ENCODE measurements around the gene PGA3.
A peak's percentile ranks its signal among the peaks of the same experiment; 100 is the strongest.
"Not testable (repeated sequence)": the region's sequence is repeated elsewhere in the genome, so short reads cannot be mapped to it uniquely, and the experiment has no call there.

PGA3 gene

GRCh38 chr11:61202950-61203746 lies at the start of gene PGA3:
PGA3 (plus strand) TSS chr11:61203515; CDS start chr11:61203565, 50 bp downstream.
- DNase-seq: not testable (repeated sequence)

- no peak for DNase-seq
Measured at GRCh38 chr11:61153593-61154095, 49.7 kb upstream of the PGA3 start.

- DNase-seq: no peak
Measured at GRCh38 chr11:61154528-61154927, 48.8 kb upstream of the PGA3 start.

- DNase-seq: no peak
Measured at GRCh38 chr11:61155312-61155711, 48.0 kb upstream of the PGA3 start.

DNA sequence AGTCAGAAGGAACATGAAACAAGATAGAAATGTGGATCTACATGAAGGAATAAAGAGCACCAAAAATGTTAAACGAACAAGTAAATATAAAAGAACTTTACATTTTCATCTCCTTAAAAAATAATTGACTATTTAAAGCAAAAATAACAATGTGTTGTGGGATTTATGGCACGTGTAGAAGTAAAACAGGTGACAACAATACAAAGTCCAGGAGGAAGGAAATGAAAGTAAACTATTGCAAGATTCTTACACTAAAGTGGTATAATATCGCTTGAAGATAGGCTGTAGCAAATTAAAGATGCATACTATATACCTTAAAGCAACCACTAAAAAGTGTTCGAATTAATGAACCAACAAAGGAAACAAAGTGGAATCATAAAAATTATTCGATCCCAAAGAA lies 47.6 kb upstream of the PGA3 start:
- DNase-seq: no peak

DNA sequence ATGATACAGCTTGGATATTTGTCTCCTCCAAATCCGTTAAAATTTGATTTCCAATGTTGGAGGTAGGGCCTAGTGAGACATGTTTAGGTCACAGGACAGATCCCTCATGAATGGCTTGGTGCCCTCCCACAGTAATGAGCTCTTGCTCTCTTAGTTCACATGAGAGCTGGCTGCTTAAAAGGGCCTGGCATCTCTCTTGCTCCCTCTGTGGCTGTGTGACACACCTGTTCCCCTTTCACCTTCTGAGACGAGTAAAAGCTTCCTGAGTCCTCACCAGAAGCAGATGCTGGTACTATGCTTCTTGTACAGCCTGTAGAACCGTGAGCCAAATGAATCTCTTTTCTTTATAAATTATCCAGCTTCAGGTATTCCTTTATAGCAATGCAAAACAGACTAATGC lies 45.6 kb upstream of the PGA3 start:
- no peak for DNase-seq

DNA sequence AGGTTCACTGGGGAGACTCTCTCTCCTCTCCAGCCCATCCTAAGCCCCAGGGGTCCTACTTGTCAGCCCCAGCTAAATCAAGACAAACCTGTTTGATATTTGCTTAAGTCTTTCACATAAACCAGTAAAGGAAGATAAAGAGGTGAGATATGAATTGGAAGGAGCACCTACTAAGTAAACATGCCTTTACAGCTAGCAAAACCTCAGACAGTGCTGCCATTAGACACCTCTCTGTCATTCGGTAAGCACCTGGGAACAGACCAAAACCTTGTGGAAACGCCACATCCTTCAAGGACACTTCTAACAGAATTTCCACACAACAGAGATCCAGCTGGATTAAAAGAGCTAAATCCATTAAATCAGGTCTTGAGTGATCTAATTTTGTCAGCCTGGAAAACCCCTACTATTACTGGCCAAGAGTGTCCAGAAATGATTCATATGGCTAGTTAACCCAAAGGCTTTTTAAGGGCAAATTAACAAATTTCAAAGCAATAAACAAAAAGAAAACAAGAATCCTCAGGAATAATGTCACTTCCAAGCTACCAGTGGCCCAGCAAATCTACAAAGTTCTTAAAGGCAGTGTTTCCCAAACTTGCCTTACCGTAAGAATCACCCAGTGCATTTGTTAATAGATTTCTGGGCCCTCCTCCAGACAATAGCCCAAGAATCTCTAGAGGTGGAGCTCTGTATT lies 44.5 kb upstream of the PGA3 start:
- DNase-seq: no peak

DNA sequence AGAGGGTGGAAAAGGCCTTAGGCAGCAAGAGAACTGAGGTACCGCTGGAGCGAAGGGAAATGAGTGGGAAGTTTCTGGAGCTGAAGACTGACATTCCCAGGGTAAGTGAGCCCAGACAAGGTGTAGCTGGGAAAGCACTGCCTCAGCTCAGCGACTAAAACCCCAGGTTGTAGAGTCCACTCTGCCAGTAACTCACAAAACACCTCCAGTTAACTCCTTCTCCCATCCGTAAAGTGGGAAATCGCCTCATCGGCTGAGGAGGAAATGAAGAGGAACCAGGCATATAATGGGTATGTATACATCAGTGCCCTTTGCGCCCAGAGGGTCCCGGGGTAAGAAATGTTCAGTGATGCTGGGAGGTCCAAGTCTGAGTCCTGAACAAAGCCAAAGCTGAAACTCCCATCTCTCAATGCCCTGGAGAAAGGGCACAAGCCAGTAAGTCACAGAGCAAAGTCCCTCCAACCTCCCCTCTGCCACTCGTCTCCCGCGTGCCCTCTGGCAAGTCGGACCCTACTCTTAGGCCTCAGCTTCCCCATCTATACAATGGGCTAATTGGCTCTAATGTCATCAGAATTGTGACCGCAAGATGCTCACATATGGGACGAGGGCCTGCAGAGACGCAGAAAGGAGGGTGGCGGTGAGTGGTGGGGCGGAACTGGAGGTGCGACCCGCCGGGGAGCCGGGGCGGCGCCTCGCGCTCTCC lies 42.7 kb upstream of the PGA3 start:
- no peak for DNase-seq

GRCh38 chr11:61161190-61162091 lies 41.9 kb upstream of the PGA3 start, which contains the start of gene VPS37C:
VPS37C (minus strand) TSS chr11:61161426; CDS start chr11:61138829, 22,597 bp downstream.
- DNase-seq: peak; percentile 94

DNA sequence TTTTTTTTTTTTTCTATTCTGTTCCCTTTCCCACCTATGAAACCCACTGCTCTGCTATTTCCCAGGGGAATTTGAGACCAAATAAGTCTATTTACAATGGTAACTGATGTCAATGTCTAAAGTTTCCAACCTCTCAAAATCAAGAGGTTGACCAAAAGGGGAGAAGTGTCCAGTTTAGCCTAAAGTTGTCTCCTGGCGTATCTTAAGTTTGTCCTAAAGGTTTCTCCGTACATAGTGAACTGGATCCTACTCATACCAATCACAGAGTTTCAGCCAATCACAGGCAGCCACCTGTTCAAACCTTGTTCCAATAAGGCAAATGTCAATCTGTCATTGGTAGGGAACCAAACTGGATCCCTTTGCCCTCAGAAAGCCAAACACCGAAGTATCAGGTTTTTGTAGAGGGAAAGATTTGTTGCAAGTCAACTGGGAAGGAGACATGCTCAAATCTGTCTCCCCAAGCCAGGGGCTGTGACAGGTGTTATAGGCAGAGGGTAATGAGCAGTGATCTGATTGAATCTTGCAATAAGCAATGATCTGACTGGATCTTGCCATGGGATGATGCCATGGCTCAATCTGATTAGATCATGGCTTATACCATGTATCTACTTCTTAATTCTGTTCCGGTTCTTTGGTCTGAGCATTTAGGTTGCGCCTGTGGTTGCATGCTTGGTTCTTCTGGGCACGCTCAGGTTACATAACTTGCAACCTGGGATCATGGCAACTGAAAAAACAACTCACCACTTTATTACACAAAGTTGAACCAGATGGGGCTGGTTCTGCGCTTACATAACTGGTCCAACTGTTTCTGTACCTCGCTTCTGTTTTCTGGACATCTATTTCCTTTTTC lies 41.0 kb upstream of the PGA3 start:
- peak; percentile 32 for DNase-seq

DNA sequence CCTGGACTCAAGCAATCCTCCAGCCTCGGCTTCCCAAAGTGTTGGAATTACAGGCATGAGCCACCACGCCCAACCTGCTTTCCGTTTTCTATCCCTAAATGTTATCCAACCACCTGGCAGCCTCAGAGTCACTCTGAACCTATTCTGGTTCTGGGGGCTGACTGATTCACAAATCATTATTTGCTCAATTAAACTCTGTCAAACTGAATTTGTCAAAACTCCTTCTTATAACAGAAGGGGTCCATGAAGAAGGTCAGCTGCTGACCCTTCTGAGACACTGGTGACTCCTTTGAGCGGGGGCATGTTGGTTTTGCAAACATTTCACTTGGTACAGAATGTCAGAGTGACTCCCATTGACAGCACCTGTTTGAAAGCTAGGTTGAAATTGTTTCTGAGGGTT lies 40.3 kb upstream of the PGA3 start:
- DNase-seq: no peak

DNA sequence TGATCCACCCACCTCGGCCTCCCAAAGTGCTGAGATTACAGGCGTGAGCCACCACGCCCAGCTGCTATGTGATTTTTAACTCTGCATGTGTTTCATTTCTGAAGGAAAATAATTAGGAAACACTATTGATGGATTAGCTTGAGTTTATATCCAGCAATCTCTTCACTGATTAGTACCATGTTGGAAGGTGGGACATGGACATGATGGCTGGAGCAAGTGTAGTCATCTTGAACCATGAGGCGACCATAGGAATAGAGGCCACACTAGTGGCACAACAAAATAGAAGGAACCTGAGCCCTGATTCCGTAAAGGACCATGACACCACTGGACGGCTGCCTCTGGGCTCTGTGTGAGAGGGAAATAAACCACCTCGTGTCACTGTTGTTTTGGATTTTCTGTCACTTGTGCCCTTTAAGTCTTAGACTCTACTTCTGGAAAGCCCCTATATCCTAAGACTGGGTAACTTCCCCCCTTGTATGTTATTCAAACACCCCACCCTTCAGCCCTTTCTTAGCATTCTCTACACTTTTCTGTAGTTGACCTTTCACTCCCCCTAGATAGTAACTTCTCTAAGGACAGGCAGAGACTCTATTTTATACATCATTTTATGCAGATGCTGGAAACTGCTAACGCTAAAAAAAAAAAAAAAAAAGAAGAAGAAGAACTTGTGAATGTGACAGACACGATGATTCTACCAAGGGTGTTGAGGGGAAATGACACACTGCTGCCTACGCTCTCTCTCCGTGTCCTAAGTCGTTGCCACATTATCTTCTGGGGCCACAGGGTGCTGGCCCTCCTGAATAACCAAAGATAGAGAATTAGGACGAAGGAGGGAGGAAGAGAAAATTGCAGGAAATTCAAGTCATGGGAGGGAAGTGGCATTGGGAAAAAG lies 39.4 kb upstream of the PGA3 start:
- DNase-seq: no peak

- DNase-seq: no peak
Measured at GRCh38 chr11:61164606-61165424, 38.5 kb upstream of the PGA3 start.

DNA sequence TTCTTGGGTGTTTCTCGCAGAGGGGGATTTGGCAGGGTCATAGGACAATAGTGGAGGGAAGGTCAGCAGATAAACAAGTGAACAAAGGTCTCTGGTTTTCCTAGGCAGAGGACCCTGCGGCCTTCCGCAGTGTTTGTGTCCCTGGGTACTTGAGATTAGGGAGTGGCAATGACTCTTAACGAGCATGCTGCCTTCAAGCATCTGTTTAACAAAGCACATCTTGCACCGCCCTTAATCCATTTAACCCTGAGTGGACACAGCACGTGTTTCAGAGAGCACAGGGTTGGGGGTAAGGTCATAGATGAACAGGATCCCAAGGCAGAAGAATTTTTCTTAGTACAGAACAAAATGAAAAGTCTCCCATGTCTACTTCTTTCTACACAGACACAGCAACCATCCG lies 37.5 kb upstream of the PGA3 start:
- not testable (repeated sequence) for DNase-seq

- DNase-seq: not testable (repeated sequence)
Measured at GRCh38 chr11:61166331-61166730, 37.0 kb upstream of the PGA3 start.

DNA sequence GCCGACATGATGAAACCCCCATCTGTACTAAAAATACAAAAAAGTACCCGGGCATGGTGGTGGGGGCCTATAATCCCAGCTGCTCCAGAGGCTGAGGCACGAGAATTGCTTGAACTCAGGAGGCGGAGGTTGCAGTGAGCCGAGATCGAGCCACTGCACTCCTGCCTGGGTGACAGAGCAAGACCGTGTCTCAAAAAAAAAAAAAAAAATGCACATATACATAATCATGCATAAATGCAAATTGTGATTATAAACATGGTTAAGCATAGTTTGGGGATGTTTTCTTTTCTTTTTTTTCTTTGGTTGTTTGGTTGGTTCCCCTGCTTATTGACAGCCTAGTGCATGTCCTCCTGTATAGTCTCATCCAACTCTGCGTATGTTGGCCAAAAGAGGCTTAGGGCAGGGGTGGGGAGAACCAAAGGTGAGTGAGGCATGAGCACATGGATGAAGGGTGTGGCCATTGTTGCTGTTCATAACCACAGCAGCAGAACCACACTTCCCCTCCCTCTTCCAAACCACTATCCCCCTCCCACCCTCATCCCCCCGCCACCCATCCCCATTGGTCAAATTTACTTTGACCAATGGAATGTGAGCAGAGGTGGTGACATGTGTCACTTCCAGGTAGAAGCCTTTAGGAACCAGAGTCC lies 35.1 kb upstream of the PGA3 start:
- no peak for DNase-seq

- no peak for DNase-seq
Measured at GRCh38 chr11:61168800-61169199, 34.5 kb upstream of the PGA3 start.

DNA sequence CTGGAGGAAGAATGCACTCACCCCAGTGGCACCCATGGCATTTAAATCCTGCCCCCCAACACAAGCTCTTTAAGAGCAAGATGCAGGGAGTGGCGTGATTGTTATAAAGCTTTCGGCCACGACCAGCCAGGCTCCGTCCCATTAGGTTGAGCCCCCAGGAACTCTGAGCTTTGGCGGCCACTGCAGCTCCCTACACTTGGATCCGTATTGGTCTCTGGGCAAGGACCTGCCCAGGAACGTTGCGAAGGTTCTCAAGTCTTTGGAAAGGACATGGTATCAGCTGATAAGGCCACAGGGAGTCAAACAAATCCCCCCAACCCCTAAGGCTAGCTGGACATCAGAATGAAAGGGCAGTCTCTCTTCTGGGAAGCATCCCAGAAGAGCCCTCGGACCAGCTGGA lies 32.7 kb upstream of the PGA3 start:
- DNase-seq: no peak

DNA sequence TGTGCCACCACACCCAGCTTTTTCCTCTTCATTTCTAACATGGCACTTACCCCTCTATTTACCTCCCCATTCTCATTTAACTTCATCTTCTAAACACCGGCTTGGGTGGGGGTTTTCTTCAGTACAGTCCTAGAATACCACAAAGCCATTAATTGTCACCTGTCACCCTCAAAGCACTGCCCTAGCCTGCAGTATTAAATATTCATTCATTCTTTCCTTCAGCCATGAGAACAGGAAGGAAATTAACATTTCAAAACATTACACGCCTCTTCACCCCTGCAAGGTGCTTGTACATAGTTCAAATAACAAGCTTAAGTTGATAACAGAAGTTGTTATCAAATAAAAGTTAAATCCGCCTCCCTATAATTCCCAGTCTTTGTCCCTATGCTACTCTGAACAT lies 31.4 kb upstream of the PGA3 start:
- DNase-seq: no peak
